ENCODE data around the gene EIF1B. TPM values are rescaled to one million over a fixed set of nuclear protein-coding genes. Genes with fewer than 3 reads are reported as not detected.
"Not testable (repeated sequence)": the region's sequence is repeated elsewhere in the genome, so short reads cannot be mapped to it uniquely, and the experiment has no call there.

The EIF1B gene
- 327 TPM for total RNA-seq
- long read RNA-seq, transcript EIF1B-201 (4 exons, 1,010 nt) = major isoform, 184 of 191 reads
- long read RNA-seq, partial matches to known transcripts = 3 of 191 reads
- long read RNA-seq, other reads (novel, unspliced or antisense) = 4 of 191 reads

DNA sequence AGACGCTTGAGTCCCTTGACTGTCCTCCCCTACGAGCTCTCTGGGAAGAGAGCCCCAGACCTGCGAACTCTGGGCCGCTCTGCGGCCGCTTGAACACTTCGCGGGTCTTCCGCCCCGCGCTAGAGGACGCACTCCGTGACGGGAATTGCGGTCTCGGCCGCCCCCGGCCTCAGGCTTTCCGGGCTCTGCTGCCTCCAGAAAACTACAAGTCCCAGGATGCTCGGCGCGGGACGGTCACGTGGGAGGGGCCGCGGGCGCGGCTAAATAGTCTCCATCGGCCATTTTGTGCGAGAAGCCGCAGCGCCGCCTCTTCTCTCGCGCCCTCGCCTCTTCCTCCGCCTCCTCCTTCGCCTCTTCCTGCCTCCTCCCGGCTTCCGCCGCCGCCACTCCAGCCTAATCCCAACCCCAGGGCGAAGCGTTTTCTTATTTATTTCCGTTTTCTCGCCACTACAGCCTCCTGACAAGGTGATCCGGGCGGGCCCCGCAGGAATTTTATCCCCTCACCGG lies at the start of gene EIF1B:
TSS of gene EIF1B (plus strand) at position 290 of the 507 bp plus-strand sequence. CDS start 235 bp downstream, outside the sequence.
- intact Hi-C loops (cut with DNase I) = loop anchor here (1.0 to 5.0 kb wide), 2 partner anchors 17 to 62 kb away; no protein-coding TSS in a partner anchor
- ATAC-seq (peak; percentile 96), DNase-seq (ENCODE audit: missing footprints) (peak; percentile 99)

- ATAC-seq (no peak), DNase-seq (ENCODE audit: missing footprints) (no peak)
- intact Hi-C loops (cut with DNase I) = no loop called here
Measured at GRCh38 chr3:40262331-40262730, 47.2 kb upstream of the EIF1B start.

GRCh38 chr3:40264451-40264850 lies 45.1 kb upstream of the EIF1B start:
- ATAC-seq = no peak
- DNase-seq (ENCODE audit: missing footprints) = no peak
- intact Hi-C loops (cut with DNase I) = no loop called here

- intact Hi-C loops (cut with DNase I) = no loop called here
- ATAC-seq = no peak
Measured at GRCh38 chr3:40265181-40265580, 44.3 kb upstream of the EIF1B start.

GRCh38 chr3:40267937-40268724 lies 41.4 kb upstream of the EIF1B start:
- no peak for DNase-seq (ENCODE audit: missing footprints)
- ATAC-seq = peak; percentile 55
- intact Hi-C loops (cut with DNase I) = no loop called here

More at GRCh38 chr3:40265181-40265580, 44.3 kb upstream of the EIF1B start:
- no peak for DNase-seq (ENCODE audit: missing footprints)

DNA sequence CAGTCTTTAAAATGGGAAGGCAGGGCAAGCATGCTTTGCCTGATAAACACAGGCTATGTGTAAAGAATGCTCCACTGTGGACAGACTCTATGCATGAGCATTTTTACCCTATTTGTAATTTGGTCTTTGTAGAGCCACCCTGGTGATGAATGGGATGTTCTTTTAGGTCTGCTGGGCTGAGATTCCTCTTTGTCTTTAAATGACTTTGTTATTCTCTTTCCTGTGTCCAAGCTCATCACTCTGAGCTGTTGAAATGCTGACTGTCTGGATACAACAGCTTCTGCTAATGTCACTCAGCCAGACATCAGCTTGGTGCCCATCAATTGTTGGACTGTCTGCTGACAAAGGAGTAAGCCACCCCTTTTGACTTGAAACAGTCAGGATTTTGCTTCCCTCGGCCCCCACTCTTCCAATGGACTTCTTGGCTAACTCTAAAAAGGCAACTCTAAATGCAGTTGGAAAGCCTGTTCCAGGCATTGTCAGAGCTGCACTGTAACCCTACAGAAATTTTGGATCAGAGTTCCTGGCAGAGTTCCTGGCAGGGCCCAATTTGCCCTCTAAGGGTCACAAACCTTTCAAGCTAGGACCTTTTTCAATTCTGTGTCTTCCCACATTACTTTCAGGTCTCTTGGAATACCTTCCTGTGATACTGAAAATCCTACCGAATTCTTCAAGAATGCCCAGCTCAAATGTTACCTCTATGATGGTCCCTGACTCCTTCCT lies 40.5 kb upstream of the EIF1B start:
- intact Hi-C loops (cut with DNase I) = no loop called here
- no peak for DNase-seq (ENCODE audit: missing footprints)
- ATAC-seq = peak; percentile 54

DNA sequence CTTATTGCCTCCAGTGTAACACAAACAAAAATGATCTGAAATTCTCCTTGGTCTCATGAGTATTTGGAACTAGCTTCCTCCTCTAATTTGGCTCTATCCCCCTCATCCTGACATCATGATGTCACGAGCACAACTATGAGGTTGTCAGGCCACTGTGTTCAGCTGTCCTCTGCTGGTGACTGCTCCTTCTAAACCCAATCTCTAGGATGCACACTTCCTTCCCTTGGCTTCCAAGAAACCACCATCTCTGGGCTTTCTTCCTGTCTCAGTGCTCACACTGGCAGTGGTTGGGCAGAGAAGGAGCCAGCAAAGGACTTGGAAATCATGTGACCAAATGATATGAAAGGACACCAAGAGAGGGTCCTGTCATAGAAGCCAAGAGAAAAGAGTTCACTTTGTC lies 30.7 kb upstream of the EIF1B start:
- intact Hi-C loops (cut with DNase I) = no loop called here
- DNase-seq (ENCODE audit: missing footprints) (no peak), ATAC-seq (no peak)

DNA sequence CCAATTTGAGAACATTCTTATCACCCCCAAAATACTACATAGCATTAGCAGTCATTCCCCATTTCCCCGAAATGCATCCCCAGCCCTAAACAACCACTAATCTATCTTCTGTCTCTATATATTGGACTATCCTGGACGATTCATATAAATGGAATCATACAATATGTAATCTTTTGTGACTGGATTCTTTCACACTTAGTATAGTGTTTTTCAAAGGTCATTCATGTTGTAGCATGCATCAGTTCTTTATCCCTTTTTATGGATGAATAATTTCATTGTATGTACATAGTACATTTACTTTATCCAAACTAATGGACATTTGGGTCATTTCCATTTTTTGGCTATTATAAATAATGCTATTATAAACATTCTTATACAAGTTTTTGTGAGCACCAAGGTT lies 27.5 kb upstream of the EIF1B start:
- DNase-seq (ENCODE audit: missing footprints) (no peak), ATAC-seq (no peak)
- intact Hi-C loops (cut with DNase I) = no loop called here

DNA sequence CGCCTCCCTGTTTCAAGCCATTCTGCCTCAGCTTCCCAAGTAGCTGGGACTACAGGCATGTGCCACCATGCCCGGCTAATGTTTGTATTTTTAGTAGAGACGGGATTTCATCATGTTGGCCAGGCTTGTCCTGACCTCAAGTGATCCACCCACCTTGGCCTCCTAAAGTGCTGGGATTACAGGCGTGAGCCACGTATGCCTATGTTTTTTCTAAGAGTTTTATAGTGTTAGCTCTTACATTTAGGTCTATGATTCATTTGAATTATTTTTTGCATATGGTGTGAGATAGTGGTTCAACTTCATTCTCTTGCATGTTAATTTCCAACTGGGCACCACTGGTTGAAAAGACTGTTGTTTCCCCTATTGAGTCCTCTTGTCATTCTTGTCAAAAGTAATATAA lies 26.4 kb upstream of the EIF1B start:
- DNase-seq (ENCODE audit: missing footprints); ATAC-seq; intact Hi-C loops (cut with DNase I): not testable (repeated sequence)

DNA sequence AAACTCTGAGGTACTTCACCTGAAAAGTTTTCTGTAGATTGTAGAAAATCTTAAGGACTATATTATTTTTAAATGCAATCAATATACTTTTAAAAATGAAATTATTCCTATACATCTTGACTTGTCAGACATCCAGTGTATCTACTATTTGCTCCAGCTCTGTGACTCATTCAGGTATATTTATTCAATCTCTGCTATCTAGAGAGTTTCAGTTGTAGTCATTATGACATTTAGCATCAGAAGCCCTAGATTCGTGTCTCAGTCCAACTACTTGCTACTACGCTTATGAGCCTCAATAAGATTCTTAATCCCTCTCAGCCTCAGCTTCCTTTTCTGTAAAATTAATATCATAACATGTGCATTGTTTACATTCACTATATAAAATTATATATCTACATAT lies 22.3 kb upstream of the EIF1B start:
- intact Hi-C loops (cut with DNase I) = no loop called here
- DNase-seq (ENCODE audit: missing footprints) = no peak
- no peak for ATAC-seq

DNA sequence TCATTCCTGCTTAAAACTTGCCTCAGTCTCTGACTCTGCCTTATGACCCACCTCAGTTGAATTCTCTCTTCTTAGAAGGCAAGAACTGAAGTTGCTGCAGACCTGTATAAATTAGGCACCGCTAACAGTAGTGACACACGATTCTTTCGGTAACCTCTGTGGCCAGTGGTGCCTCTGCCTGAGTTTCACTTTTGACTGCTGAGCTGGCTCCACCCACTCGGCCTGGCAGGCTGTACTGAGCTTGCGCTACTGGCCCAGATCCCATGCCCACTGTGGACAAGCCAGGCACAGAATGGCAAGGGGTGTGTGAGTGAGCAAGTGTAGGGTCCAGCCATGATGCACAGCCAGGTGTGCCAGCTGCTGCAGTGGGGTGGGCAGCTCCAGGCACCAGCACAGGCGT lies 19.1 kb upstream of the EIF1B start:
- DNase-seq (ENCODE audit: missing footprints) (peak; percentile 54), ATAC-seq (peak; percentile 85)
- intact Hi-C loops (cut with DNase I) = loop anchor here (5.0 kb wide), 1 partner anchor 43 kb away; no protein-coding TSS in a partner anchor

GRCh38 chr3:40291471-40291870 lies 18.0 kb upstream of the EIF1B start:
- ATAC-seq (no peak), DNase-seq (ENCODE audit: missing footprints) (no peak)
- intact Hi-C loops (cut with DNase I) = loop anchor here (5.0 kb wide), 1 partner anchor 44 kb away; no protein-coding TSS in a partner anchor

GRCh38 chr3:40292637-40293349 lies 16.7 kb upstream of the EIF1B start:
- intact Hi-C loops (cut with DNase I) = loop anchor here (1.0 to 5.0 kb wide), 2 partner anchors 17 to 45 kb away; partner anchors contain the start of gene EIF1B
- ATAC-seq (peak; percentile 83), DNase-seq (ENCODE audit: missing footprints) (no peak)

DNA sequence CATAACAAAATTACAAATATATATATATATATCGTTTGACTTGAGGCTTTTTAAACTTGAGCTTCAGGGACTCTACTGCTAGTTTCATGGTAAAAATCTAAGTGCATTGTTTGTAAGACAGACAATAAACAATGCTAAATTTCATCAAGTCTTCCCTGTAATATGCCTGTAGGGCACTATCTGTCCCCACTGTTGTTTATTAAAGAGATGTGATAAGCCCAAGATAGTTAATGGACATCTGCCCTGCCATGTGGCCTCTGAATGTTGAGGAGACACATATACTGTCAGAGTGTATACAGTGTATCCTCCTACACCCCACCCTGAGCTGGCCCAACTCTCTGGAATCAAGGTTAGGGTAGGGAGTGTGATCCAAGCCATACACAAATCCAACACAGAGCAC lies 15.1 kb upstream of the EIF1B start:
- intact Hi-C loops (cut with DNase I) = loop anchor here (5.0 kb wide), 1 partner anchor 47 kb away; no protein-coding TSS in a partner anchor
- no peak for DNase-seq (ENCODE audit: missing footprints)
- no peak for ATAC-seq

DNA sequence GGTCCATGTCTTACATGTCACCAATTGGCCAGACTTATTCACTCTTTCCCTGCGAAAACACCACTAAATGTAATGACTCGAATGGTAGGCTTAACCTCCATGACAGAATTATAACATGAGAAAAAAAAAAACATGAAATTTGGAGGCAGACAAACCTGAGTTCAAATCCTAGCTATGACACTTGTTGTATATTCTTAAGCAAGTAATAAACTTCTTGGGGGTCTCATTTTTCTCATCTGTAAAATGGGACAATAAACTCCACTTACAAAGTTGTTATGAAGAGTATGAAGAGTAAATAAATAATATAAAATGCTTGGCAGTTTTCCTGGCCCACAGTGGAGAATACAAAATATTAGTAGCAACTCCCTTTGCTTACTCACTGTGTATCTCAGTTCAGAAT lies 11.4 kb upstream of the EIF1B start:
- intact Hi-C loops (cut with DNase I) = no loop called here
- DNase-seq (ENCODE audit: missing footprints) (no peak), ATAC-seq (no peak)

DNA sequence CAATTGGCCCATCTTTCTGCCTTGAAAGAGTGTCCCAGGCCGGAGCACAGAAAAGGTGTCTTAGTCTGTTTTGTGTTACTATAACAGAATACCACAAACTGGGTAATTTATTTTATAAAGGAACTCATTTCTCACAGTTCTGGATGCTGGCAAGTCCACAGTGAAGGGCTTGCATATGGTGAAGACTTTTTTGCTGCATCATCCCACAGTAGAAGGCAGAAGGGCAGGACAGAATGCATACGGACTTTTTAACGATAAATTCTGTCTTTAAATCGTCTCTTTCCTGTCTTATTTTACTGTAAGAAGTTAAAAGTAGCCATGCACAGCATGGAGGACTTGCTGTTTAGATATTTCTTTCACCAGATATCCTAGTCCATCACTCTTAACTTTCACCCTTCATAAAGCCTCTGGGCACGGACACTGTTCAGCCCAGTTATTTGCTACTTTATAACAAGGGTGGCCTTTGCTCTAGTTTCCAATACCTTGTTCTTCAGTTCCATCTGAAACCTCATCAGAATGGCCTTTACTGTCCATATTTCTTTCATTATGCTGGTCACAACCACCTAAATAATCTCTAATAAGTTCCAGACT lies 10.3 kb upstream of the EIF1B start:
- ATAC-seq = no peak
- DNase-seq (ENCODE audit: missing footprints) = no peak
- intact Hi-C loops (cut with DNase I) = no loop called here

GRCh38 chr3:40299721-40300335 lies 9.7 kb upstream of the EIF1B start:
- DNase-seq (ENCODE audit: missing footprints) = no peak

DNA sequence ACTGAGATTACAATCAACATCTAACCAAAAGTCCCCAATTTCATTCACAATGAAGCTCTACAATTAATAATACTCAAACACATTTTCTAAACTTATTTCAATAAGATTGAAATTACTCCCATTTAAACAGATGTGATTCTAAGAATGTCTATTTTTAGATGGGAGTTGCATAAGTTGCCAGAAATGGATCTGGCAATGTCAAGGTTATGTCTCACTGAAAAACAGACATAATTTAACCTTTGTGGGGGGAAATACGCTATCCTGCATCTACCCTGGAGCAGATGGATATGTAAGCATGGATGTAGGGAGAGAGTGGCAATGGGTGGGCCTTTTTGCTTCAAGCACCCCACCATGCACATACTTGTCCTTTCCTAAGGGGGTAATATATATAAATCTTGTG lies 6.7 kb upstream of the EIF1B start:
- DNase-seq (ENCODE audit: missing footprints) = no peak
- intact Hi-C loops (cut with DNase I) = no loop called here
- no peak for ATAC-seq

More at GRCh38 chr3:40299721-40300335, 9.7 kb upstream of the EIF1B start:
- peak; percentile 73 for ATAC-seq
- intact Hi-C loops (cut with DNase I) = no loop called here

Measured in Right ventricle myocardium inferior (tissue), 1 donor.